Testis (tissue), 3 donors: ENCODE results near the gene DNAJC12. TPM values are rescaled to one million over a fixed set of nuclear protein-coding genes. Genes with fewer than 3 reads are reported as not detected.

ENCODE experiments used
- DNase-seq: peaks from one replicate; pipeline ENCODE4 v3.0.0-alpha.2; 2019
- H3K27ac ChIP-seq, 2 donors: fragments of 200-600 bp; sonication (generic); one replicate each; pipeline ENCODE4 v1.5.1; 2019
- H3K27me3 ChIP-seq: fragments of 200-600 bp; sonication (generic); one replicate; pipeline ENCODE4 v1.5.1; 2019
- H3K36me3 ChIP-seq: fragments of 200-600 bp; sonication (generic); one replicate; pipeline ENCODE4 v1.5.1; 2017; ENCODE audit warnings: low read depth; ENCODE audit errors: missing control alignments
- H3K4me1 ChIP-seq: fragments of 200-600 bp; sonication (generic); one replicate; pipeline ENCODE4 v1.5.1; 2019
- H3K4me3 ChIP-seq, 2 donors: fragments of 200-600 bp; sonication (generic); one replicate each; pipeline ENCODE4 v1.5.1; 2017 to 2019
- H3K9me3 ChIP-seq: fragments of 200-600 bp; sonication (generic); one replicate; pipeline ENCODE4 v1.5.1; 2017
- CTCF ChIP-seq, 3 experiments: fragments of 450-650 bp in 2 of 3; fragments of 200-600 bp in 1 of 3; sonication (generic) in 1 of 3; IDR thresholded peaks; one replicate each; pipeline ENCODE4 v1.5.1; 2016 to 2019; ENCODE audit warnings: antibody characterized with exemption in 3 of 3, mild to moderate bottlenecking in 2 of 3, moderate library complexity in 1 of 3
- POLR2A ChIP-seq: fragments of 450-650 bp; IDR thresholded peaks from one replicate; pipeline ENCODE4 v1.6.1; 2017; ENCODE audit warnings: antibody characterized with exemption, mild to moderate bottlenecking, moderate library complexity
- WGBS, 2 donors: methylation state at CpG; one replicate each; pipeline ENCODE4 v1.1.5; 2018; 5-methylcytosine and 5-hydroxymethylcytosine counted together
- intact Hi-C: fragments of 100-400 bp; cut with DNase I; formaldehyde crosslinking; loops from one replicate; pipeline ENCODE4 v1.15.1; 2023; ENCODE audit warnings: low total_unique reads
- polyA plus RNA-seq: library from polyadenylated mRNA; stranded (reverse); fragments of 350-450 nt; fragmentation: Illumina TruSeq; extraction: RNeasy Lipid Tissue Mini Kit (QIAGEN cat#74804); gene quantifications from one replicate; pipeline ENCODE4 v1.2.3, GENCODE V29; 2014; ENCODE audit warnings: low read depth, low replicate concordance; ENCODE audit not compliant: insufficient read depth
- total RNA-seq, 2 donors: library from RNA; depleted of rRNA; stranded (reverse); fragments of >200 nt; gene quantifications; one replicate each; pipeline ENCODE4 v1.2.3, GENCODE V29; 2016

Gene DNAJC12
- total and polyA plus RNA-seq, 3 donors from 2014 or later: 16.0 to 23.3 (median 22.5) TPM

DNA sequence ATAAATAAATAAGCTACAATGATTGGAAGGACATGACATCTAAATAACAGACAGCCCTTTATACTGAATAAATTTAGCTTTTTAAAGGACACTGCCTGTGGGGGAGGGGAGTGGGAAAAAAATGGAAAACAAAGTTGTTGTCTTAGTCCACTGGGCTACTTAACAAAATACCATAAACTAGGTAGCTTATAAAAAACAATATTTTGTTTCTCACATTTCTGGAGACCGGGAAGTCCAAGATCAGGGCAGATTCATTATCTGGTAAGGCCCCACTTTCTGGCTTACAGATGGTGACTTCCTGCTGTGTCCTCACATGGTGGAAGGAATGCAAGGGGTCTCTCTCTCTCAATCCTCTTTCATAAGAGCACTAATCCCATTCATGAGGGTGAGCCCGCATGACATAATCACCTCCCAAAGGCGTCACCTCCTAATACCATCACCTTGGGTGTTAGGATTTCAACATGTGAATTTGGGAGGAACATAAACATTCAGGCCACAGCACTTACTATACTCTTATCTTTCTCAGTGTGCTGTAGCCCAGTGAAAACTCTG is 43.0 kb downstream of the DNAJC12 start:
- TF ChIP-seq POLR2A (no peak), CTCF (IDR thresholded peaks at IDR 0.05) (no peak)
- no peak overlapping the region for H3K4me3 ChIP-seq
- H3K4me1 ChIP-seq: no peaks in the 10 kb centered on the region
- H3K9me3 ChIP-seq: no peaks in the 10 kb centered on the region
- no peak for DNase-seq
- no peaks in the 10 kb centered on the region for H3K36me3 ChIP-seq
- no peak overlapping the region for H3K27ac ChIP-seq
- intact Hi-C loops: no loop called here
- no peaks in the 10 kb centered on the region for H3K27me3 ChIP-seq
- WGBS, 2 donors: 58 to 64% methylated on average over 3 of the region's 3 CpGs

DNA sequence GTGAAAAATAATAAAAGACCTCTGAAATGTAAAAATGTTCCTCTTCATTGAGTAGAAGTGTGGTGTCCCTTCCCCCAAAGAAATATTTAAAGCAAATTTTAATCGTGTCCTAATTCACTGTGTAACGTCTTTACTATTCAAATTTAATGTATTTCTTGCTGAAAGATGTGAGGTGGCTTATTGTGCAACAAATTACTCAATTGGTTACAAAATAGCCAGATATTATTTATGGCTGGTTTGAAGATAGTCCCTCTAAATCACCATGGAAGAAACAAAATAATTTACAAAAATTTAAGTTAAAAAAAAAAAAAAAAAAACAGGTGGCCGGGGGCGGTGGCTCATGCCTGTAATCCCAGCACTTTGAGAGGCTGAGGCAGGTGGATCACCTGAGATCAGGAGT is 43.7 kb downstream of the DNAJC12 start:
- WGBS, 2 donors: 51 to 73% methylated on average over 4 of the region's 4 CpGs
- Histone ChIP-seq H3K9me3 (no peaks in the 10 kb centered on the region), H3K36me3 (no peaks in the 10 kb centered on the region), H3K4me3 (no peak overlapping the region), H3K27me3 (no peaks in the 10 kb centered on the region), H3K27ac (no peak overlapping the region), H3K4me1 (no peaks in the 10 kb centered on the region)
- intact Hi-C loops: no loop called here
- TF ChIP-seq POLR2A (no peak), CTCF (IDR thresholded peaks at IDR 0.05) (no peak)
- no peak for DNase-seq

GRCh38 chr10:67793313-67793712 is 44.7 kb downstream of the DNAJC12 start:
- no peak overlapping the region for H3K27ac ChIP-seq

DNA sequence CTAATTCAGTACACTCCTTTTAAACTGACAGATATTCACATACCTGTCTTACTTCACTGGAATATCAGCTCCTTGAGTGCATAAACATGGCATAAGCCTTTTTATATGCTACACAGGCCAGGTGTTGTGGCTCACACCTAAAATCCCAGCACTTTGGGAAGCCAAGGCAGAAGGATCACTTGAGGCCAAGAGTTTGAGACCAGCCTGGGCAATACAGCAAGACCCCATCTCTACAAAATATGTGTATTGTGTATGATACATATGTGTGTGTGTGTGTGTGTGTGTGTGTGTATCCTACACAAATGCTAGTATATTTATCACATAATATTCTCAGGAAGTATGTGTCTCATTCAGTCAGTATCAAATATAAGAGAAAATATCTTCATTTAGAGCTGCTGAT is 45.3 kb downstream of the DNAJC12 start:
- DNase-seq: no peak
- H3K27me3 ChIP-seq: no peaks in the 10 kb centered on the region
- no peak overlapping the region for H3K4me3 ChIP-seq
- intact Hi-C loops: no loop called here
- no peaks in the 10 kb centered on the region for H3K4me1 ChIP-seq
- H3K36me3 ChIP-seq: no peaks in the 10 kb centered on the region
- no peak for TF ChIP-seq CTCF (IDR thresholded peaks at IDR 0.05)
- no peak for TF ChIP-seq POLR2A
- no peak overlapping the region for H3K27ac ChIP-seq
- no peaks in the 10 kb centered on the region for H3K9me3 ChIP-seq

More at GRCh38 chr10:67793313-67793712, 44.7 kb downstream of the DNAJC12 start:
- TF ChIP-seq POLR2A (no peak), CTCF (IDR thresholded peaks at IDR 0.05) (no peak)
- H3K36me3 ChIP-seq: no peaks in the 10 kb centered on the region
- H3K9me3 ChIP-seq: no peaks in the 10 kb centered on the region
- no peak for DNase-seq
- H3K4me1 ChIP-seq: no peaks in the 10 kb centered on the region
- no peaks in the 10 kb centered on the region for H3K27me3 ChIP-seq
- intact Hi-C loops: no loop called here
- no peak overlapping the region for H3K4me3 ChIP-seq
- 15 to 18% methylated on average over 2 of the region's 2 CpGs for WGBS, 2 donors
